ENCODE results near the gene MSLN.

Gene MSLN

DNA sequence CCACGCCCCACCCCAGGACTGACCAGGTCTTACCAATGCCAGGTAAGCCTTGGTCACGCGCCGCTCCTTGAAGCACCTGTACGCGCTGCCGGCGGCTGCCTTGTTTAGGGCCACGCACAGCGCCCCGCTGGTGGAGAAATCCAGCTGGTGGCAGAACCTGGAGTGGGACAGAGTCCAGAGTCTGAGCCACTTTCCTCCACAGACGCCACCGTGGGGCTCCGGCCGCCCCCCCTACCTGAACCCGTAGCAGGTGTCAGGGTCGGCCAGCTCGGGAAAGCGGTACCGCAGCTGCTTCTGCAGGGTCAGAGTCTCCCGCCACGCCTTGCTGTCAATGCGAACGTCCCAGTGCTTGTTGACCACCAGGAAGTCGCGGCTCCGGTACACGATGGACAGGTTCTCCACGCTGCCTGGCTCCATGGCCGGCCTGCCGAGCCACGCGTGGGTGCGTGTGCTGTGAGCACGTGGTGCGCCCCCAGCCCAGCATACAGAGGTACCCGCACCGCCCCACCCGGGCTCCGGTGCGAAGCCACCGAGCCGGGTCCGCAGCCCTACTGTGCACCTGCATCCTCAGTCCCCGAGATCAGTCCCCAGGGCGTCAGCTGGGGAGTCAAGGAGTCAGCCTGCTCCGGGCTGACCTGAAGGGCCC lies 26.9 kb downstream of the MSLN start:
- Histone ChIP-seq H3K27ac (peak overlapping the region; percentile 71 to 75), H3K4me1 (peaks cover 0 to 47% (median 21%) of the 10 kb centered on the region in 4 donors), H3K9me3 (no peaks in the 10 kb centered on the region), H3K36me3 (peaks cover 0 to 14% (median 0%) of the 10 kb centered on the region in 3 donors), H3K4me3 (peak overlapping the region; percentile 92 to 100), H3K27me3 (peaks cover 0 to 17% of the 10 kb centered on the region in 2 donors)
- TF ChIP-seq, protein P1, sequence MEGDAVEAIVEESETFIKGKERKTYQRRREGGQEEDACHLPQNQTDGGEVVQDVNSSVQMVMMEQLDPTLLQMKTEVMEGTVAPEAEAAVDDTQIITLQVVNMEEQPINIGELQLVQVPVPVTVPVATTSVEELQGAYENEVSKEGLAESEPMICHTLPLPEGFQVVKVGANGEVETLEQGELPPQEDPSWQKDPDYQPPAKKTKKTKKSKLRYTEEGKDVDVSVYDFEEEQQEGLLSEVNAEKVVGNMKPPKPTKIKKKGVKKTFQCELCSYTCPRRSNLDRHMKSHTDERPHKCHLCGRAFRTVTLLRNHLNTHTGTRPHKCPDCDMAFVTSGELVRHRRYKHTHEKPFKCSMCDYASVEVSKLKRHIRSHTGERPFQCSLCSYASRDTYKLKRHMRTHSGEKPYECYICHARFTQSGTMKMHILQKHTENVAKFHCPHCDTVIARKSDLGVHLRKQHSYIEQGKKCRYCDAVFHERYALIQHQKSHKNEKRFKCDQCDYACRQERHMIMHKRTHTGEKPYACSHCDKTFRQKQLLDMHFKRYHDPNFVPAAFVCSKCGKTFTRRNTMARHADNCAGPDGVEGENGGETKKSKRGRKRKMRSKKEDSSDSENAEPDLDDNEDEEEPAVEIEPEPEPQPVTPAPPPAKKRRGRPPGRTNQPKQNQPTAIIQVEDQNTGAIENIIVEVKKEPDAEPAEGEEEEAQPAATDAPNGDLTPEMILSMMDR (IDR thresholded peaks at IDR 0.05) = no peak
- intact Hi-C loops (cut with DNase I; ENCODE audit: low total_unique reads) = loop anchor here (2.0 kb wide), 1 partner anchor 75 kb away; no protein-coding TSS in a partner anchor
- no peak for DNase-seq

DNA sequence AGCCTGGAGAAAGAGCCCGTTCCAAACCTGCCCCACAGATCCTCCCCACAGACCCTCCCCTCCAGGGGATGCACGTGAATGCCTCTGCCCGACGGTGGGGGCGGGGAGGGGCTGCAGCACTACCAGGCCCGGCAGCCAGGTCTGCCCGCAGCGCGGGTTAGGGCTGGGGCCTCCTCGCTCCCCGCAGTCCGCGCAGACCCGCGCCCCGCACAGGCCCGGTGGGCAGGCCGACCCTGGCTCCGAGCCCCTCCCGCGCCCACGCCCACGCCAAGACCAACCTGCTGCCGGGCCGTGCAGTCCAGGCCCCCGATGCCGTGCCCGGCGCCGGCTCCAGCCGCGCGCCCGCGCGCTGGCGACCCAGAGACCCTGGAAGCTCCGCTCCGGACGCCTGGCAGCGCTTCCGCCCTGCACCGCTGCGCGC lies 27.5 kb downstream of the MSLN start, which contains the start of gene RPUSD1:
Gene RPUSD1, minus strand, starts transcription at position 404 of the 421 bp plus-strand sequence. CDS start 644 bp downstream, outside the sequence.
- Histone ChIP-seq H3K27me3 (peaks cover 0 to 11% of the 10 kb centered on the region in 2 donors), H3K4me1 (peaks cover 0 to 42% (median 21%) of the 10 kb centered on the region in 4 donors), H3K36me3 (peaks cover 0 to 20% (median 0%) of the 10 kb centered on the region in 3 donors), H3K9me3 (no peaks in the 10 kb centered on the region), H3K27ac (peak within 1 kb of the TSS; percentile 71 to 75), H3K4me3 (peak within 1 kb of the TSS; percentile 92 to 100)
- DNase-seq = no peak
- intact Hi-C loops (cut with DNase I; ENCODE audit: low total_unique reads) = loop anchor here (2.0 kb wide), 1 partner anchor 75 kb away; no protein-coding TSS in a partner anchor
- TF ChIP-seq, protein P1 (IDR thresholded peaks at IDR 0.05) = no peak

DNA sequence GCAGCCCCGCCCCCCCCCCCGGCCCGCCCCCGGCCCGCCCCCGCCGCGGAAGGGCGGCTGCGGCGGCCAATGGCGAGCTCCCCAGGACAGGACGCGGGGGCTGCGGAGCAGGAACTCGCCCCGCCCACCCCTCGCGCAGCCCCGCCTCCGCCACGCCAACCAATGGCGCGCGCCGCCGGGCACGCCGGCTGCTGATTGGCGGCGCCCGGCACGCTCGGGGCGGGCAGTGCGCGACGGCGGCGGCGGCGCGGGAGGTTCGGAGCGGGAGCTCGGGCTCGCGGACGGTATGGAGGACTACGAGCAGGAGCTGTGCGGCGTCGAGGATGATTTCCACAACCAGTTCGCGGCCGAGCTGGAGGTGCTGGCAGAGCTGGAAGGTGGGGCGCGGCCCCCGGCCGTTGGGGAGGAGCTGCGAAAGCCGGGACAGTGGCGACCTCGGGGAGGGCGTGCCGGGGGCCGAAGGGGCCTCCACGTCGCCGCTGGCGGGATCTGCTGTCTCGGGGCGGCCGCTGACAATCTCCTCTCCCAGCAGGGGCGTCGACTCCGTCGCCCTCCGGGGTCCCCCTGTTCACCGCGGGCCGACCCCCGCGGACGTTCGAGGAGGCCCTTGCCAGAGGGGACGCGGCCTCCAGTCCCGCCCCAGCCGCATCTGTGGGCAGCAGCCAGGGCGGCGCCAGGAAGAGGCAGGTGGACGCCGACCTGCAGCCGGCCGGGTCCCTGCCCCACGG lies 28.0 kb downstream of the MSLN start, which contains the start of gene CHTF18:
Gene CHTF18, plus strand, starts transcription at position 222 of the 728 bp plus-strand sequence. Its CDS starts 65 bp downstream, at position 287.
- TF ChIP-seq, protein P1 (IDR thresholded peaks at IDR 0.05) = no peak
- intact Hi-C loops (cut with DNase I; ENCODE audit: low total_unique reads) = no loop called here
- peak; percentile 85 to 95 for DNase-seq
- Histone ChIP-seq H3K4me3 (peak within 1 kb of the TSS; percentile 92 to 100), H3K27ac (peak within 1 kb of the TSS; percentile 71 to 75), H3K4me1 (peaks cover 0 to 37% (median 21%) of the 10 kb centered on the region in 4 donors), H3K27me3 (peaks cover 0 to 6% of the 10 kb centered on the region in 2 donors), H3K9me3 (no peaks in the 10 kb centered on the region), H3K36me3 (peaks cover 0 to 25% (median 0%) of the 10 kb centered on the region in 3 donors)

DNA sequence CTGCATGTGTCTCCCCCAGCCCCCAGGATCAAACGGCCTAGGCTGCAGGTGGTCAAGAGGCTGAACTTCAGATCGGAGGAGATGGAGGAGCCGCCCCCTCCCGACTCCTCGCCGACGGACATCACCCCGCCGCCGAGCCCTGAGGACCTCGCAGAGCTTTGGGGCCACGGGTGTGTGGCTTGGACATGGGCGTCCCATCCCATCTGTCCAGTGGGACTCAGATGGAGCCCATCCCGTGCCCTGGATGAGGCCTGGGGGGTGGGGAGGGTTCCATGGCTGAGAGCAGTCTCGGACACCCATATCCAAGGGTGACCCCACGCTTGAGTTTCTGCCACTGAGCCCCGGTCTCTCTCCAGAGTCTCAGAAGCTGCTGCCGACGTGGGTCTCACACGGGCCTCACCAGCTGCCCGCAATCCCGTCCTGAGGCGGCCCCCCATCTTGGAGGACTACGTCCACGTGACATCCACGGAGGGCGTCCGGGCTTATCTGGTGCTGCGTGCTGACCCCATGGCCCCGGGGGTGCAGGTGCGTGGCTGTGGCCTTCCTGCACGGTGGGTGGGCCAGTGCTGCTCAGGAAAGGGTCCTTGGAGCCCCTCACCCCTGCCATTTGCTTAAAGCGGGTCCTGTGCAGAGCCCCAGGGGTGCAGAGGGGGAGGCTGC lies 28.8 kb downstream of the MSLN start:
- no peak for DNase-seq
- H3K36me3 ChIP-seq = peaks cover 0 to 33% (median 0%) of the 10 kb centered on the region in 3 donors
- TF ChIP-seq, protein P1 (IDR thresholded peaks at IDR 0.05) = no peak
- peak overlapping the region; percentile 85 to 92 for H3K4me3 ChIP-seq
- peaks cover 0 to 32% (median 21%) of the 10 kb centered on the region in 4 donors for H3K4me1 ChIP-seq
- no peaks in the 10 kb centered on the region for H3K27me3 ChIP-seq
- no peaks in the 10 kb centered on the region for H3K9me3 ChIP-seq
- intact Hi-C loops (cut with DNase I; ENCODE audit: low total_unique reads) = no loop called here
- H3K27ac ChIP-seq = peak overlapping the region in 1 of 2 donors; percentile 53

DNA sequence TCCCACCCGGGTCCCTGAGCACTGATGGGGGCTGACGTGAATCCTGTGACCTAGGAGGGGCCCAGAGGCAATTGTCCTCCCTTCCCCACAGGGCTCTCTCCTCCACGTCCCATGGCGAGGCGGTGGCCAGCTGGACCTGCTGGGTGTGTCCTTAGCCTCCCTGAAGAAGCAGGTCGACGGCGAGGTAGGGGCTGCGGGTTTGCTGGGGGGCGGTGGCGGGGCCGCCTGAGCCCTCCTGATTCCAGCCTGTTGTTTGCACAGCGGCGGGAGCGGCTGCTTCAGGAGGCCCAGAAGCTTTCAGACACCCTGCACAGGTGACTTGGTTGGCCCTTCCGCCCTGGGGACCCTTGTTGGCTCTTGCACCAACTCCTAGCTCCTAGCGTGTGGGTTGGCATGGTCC lies 29.6 kb downstream of the MSLN start:
- DNase-seq = no peak
- Histone ChIP-seq H3K9me3 (no peaks in the 10 kb centered on the region), H3K4me1 (peaks cover 0 to 32% (median 21%) of the 10 kb centered on the region in 4 donors), H3K36me3 (peaks cover 0 to 35% (median 0%) of the 10 kb centered on the region in 3 donors), H3K27me3 (no peaks in the 10 kb centered on the region), H3K27ac (no peak overlapping the region), H3K4me3 (no peak overlapping the region)
- TF ChIP-seq, protein P1 (IDR thresholded peaks at IDR 0.05) = no peak
- intact Hi-C loops (cut with DNase I; ENCODE audit: low total_unique reads) = no loop called here

Measured in tibial artery (tissue), 4 donors.